ENCODE data around the gene ZNF682. TPM values are rescaled to one million over a fixed set of nuclear protein-coding genes. Genes with fewer than 3 reads are reported as not detected.

ZNF682 gene
- total RNA-seq, 2 experiments from 2014 or later = 9.1 to 18.6 TPM

GRCh38 chr19:19955208-19955607 is 84.1 kb downstream of the ZNF682 start:
- TF ChIP-seq EZH2phosphoT487 (IDR thresholded peaks at IDR 0.05; ENCODE audit: borderline replicate concordance, low read depth, low read length) (no peak), CTCF (conservative IDR thresholded peaks at IDR 0.05; ENCODE audit: low read length) (no peak)
- Histone ChIP-seq H3K36me3 (ENCODE audit: insufficient read depth, low read length) (no peaks in the 10 kb centered on the region), H3K4me1 (ENCODE audit: insufficient read depth, low read length, poor library complexity, severe bottlenecking) (no peaks in the 10 kb centered on the region), H3K27ac (ENCODE audit: low read depth, low read length, poor library complexity, severe bottlenecking) (no peak overlapping the region), H3K9me2 (ENCODE audit: insufficient read depth, low read length) (no peaks in the 10 kb centered on the region), H4K20me1 (ENCODE audit: insufficient read depth, low read length) (no peaks in the 10 kb centered on the region), H3K9me3 (ENCODE audit: low read length) (no peaks in the 10 kb centered on the region), H3K79me2 (ENCODE audit: insufficient read depth, low read depth, low read length) (no peaks in the 10 kb centered on the region), H3K4me3 (ENCODE audit: low read depth, low read length, poor library complexity, severe bottlenecking) (no peak overlapping the region), H3K4me2 (ENCODE audit: low read length) (no peak overlapping the region), H2AFZ (ENCODE audit: low read length) (no peak overlapping the region)
- ChIA-PET CTCF (ENCODE audit: unreplicated experiment) (no interaction called here), POLR2A (no interaction called here)
- no TSS peak for BruUV-seq (replicated peaks)
- intact Hi-C loops (cut with micrococcal nuclease; ENCODE audit: unreplicated experiment) = loop anchor here (10.0 kb wide), 1 partner anchor 180 kb away; no protein-coding TSS in a partner anchor
- no peak for DNase-seq (ENCODE audit: low spot score)

Small RNA genes lying within 50 kb of the gene (small RNA-seq; reads per million reads assigned to genes)
- not detected for gene AC006539.3

Other genes starting within 250 kb of the ZNF682 start
- gene ZNF506, start 217.8 kb downstream of the ZNF682 start, total RNA-seq (2014; rRNA removed; shearing (Covaris generic)) = 22.1 and 36.4 TPM in 2 replicates
- gene ZNF506, start 217.8 kb downstream of the ZNF682 start, total RNA-seq (2022) = 29.7 and 32.3 TPM in 2 replicates
- gene ZNF253, start 173.6 kb downstream of the ZNF682 start, total RNA-seq (2014; rRNA removed; shearing (Covaris generic)) = 20.5 and 29.9 TPM in 2 replicates
- gene ZNF253, start 173.6 kb downstream of the ZNF682 start, total RNA-seq (2022) = 36.8 and 39.1 TPM in 2 replicates
- gene ZNF93, start 138.6 kb downstream of the ZNF682 start, total RNA-seq (2014; rRNA removed; shearing (Covaris generic)) = 17.5 and 18.5 TPM in 2 replicates
- 16.5 and 19.1 TPM in 2 replicates for gene ZNF93, start 138.6 kb downstream of the ZNF682 start, total RNA-seq (2022)
- 11.9 and 18.1 TPM in 2 replicates for gene ZNF90, start 38.5 kb upstream of the ZNF682 start, total RNA-seq (2014; rRNA removed; shearing (Covaris generic))
- gene ZNF90, start 38.5 kb upstream of the ZNF682 start, total RNA-seq (2022) = 27.0 and 27.6 TPM in 2 replicates
- gene ZNF486, start 127.7 kb upstream of the ZNF682 start, total RNA-seq (2014; rRNA removed; shearing (Covaris generic)) = 0.03 TPM in 1 of 2 replicates, not detected in the other
- 0.08 and 0.09 TPM in 2 replicates for gene ZNF486, start 127.7 kb upstream of the ZNF682 start, total RNA-seq (2022)